LNCaP clone FGC (cell line): ENCODE data around the gene ECHDC3.

Source experiments
- DNase-seq: peaks from one replicate; pipeline ENCODE4 v3.0.0-alpha.2; 2011; ENCODE audit warnings: low read depth
- H3K4me3 ChIP-seq: 2 replicates; pipeline ENCODE4 v1.5.1; 2011; ENCODE audit warnings: mild to moderate bottlenecking, low read depth, low read length, control low read depth
- CTCF ChIP-seq: IDR thresholded peaks from 2 replicates; pipeline ENCODE4 v1.5.1; 2012; ENCODE audit warnings: mild to moderate bottlenecking; ENCODE audit not compliant: control insufficient read depth, insufficient read depth; ENCODE audit errors: extremely low read depth

The ECHDC3 gene

GRCh38 chr10:11758527-11759236 is 16.5 kb downstream of the ECHDC3 start:
- no peak for DNase-seq
- no peak for TF ChIP-seq CTCF
- no peak overlapping the region for H3K4me3 ChIP-seq

GRCh38 chr10:11759347-11759746 is 17.2 kb downstream of the ECHDC3 start:
- H3K4me3 ChIP-seq = no peak overlapping the region
- no peak for DNase-seq
- TF ChIP-seq CTCF = no peak

GRCh38 chr10:11760151-11760550 is 18.0 kb downstream of the ECHDC3 start:
- TF ChIP-seq CTCF = no peak
- DNase-seq = no peak
- no peak overlapping the region for H3K4me3 ChIP-seq

- DNase-seq = no peak
- H3K4me3 ChIP-seq = no peak overlapping the region
- no peak for TF ChIP-seq CTCF
These were observed 18.7 kb downstream of the ECHDC3 start for GRCh38 chr10:11760861-11761260.

GRCh38 chr10:11761431-11761830 is 19.2 kb downstream of the ECHDC3 start:
- DNase-seq = no peak
- TF ChIP-seq CTCF = no peak
- H3K4me3 ChIP-seq = no peak overlapping the region

- H3K4me3 ChIP-seq = no peak overlapping the region
- TF ChIP-seq CTCF = no peak
- no peak for DNase-seq
These were observed 20.7 kb downstream of the ECHDC3 start for GRCh38 chr10:11762706-11763500.
